SK-N-SH treated with all-trans-retinoic acid at 6 μM for 48 hours (cell line): Measurements from ENCODE around the gene GPR152.

Source experiments
- ATAC-seq: fragments of 200-7000 bp; cut with Tn5 transposase; 3 replicates; pipeline ENCODE4 v1.9.1; 2020; ENCODE audit warnings: mild to moderate bottlenecking, moderate library complexity
- BACH2 ChIP-seq: fragments of 250-450 bp; sonication (Bioruptor Pico); IDR thresholded peaks from 2 replicates; pipeline ENCODE4 v1.9.0; 2021; ENCODE audit warnings: mild to moderate bottlenecking, borderline replicate concordance
- CREB5 ChIP-seq: fragments of 250-450 bp; sonication (Bioruptor Pico); IDR thresholded peaks from 2 replicates; pipeline ENCODE4 v1.5.1; 2020; ENCODE audit warnings: low read depth, mild to moderate bottlenecking, moderate library complexity
- CSRNP3 ChIP-seq: fragments of 250-450 bp; sonication (Bioruptor Pico); IDR thresholded peaks from 2 replicates; pipeline ENCODE4 v1.5.1; 2021; ENCODE audit warnings: mild to moderate bottlenecking, moderate library complexity
- ESRRG ChIP-seq: fragments of 250-450 bp; sonication (Bioruptor Pico); IDR thresholded peaks from 2 replicates; pipeline ENCODE4 v1.6.1; 2021; ENCODE audit warnings: mild to moderate bottlenecking
- ISL1 ChIP-seq: fragments of 250-450 bp; sonication (Bioruptor Pico); IDR thresholded peaks from 2 replicates; pipeline ENCODE4 v2.1.2; 2022; ENCODE audit warnings: mild to moderate bottlenecking, moderate library complexity
- OSR1 ChIP-seq: fragments of 250-450 bp; sonication (Bioruptor Pico); IDR thresholded peaks from 2 replicates; pipeline ENCODE4 v1.8.0; 2022; ENCODE audit warnings: moderate library complexity, mild to moderate bottlenecking, inconsistent platforms
- POU6F1 ChIP-seq: fragments of 250-450 bp; sonication (Bioruptor Pico); IDR thresholded peaks from 2 replicates; pipeline ENCODE4 v1.8.0; 2021; ENCODE audit warnings: low read depth, mild to moderate bottlenecking, moderate library complexity, borderline replicate concordance
- PPARA ChIP-seq: fragments of 250-450 bp; sonication (Bioruptor Pico); IDR thresholded peaks from 2 replicates; pipeline ENCODE4 v1.5.0; 2020; ENCODE audit warnings: mild to moderate bottlenecking, borderline replicate concordance
- RARB ChIP-seq: fragments of 250-450 bp; sonication (Bioruptor Pico); IDR thresholded peaks from 2 replicates; pipeline ENCODE4 v1.8.0; 2021; ENCODE audit warnings: mild to moderate bottlenecking, moderate library complexity
- SNAI2 ChIP-seq: fragments of 250-450 bp; sonication (Bioruptor Pico); IDR thresholded peaks from 2 replicates; pipeline ENCODE4 v1.5.0; 2020; ENCODE audit warnings: mild to moderate bottlenecking, moderate library complexity
- TCF4 ChIP-seq: fragments of 250-450 bp; sonication (Bioruptor Pico); IDR thresholded peaks from 2 replicates; pipeline ENCODE4 v1.8.0; 2021; ENCODE audit warnings: mild to moderate bottlenecking, moderate library complexity, borderline replicate concordance
- TOX ChIP-seq: fragments of 250-450 bp; sonication (Bioruptor Pico); IDR thresholded peaks from 2 replicates; pipeline ENCODE4 v1.8.0; 2021; ENCODE audit warnings: mild to moderate bottlenecking, moderate library complexity, borderline replicate concordance
- ZC3H10 ChIP-seq: fragments of 250-450 bp; sonication (Bioruptor Pico); IDR thresholded peaks from 2 replicates; pipeline ENCODE4 v1.5.1; 2021; ENCODE audit warnings: mild to moderate bottlenecking, moderate library complexity
- ZFP3 ChIP-seq: fragments of 250-450 bp; sonication (Bioruptor Pico); IDR thresholded peaks from 2 replicates; pipeline ENCODE4 v1.5.0; 2020; ENCODE audit warnings: mild to moderate bottlenecking, moderate library complexity
- ZFP30 ChIP-seq: fragments of 450-650 bp; formaldehyde crosslinking; IDR thresholded peaks from 2 replicates; pipeline ENCODE4 v1.5.0; 2022; ENCODE audit warnings: mild to moderate bottlenecking, moderate library complexity
- ZNF565 ChIP-seq: fragments of 450-650 bp; formaldehyde crosslinking; conservative IDR thresholded peaks from 2 replicates; pipeline ENCODE4 v1.5.0; 2020; ENCODE audit warnings: low read depth, mild to moderate bottlenecking, moderate library complexity
- ZNF70 ChIP-seq: fragments of 450-650 bp; formaldehyde crosslinking; IDR thresholded peaks from 2 replicates; pipeline ENCODE4 v1.5.0; 2020; ENCODE audit warnings: mild to moderate bottlenecking, moderate library complexity
- ZNF8 ChIP-seq: fragments of 450-650 bp; formaldehyde crosslinking; IDR thresholded peaks from 2 replicates; pipeline ENCODE4 v1.5.0; 2020; ENCODE audit warnings: mild to moderate bottlenecking, moderate library complexity
- TF ChIP-seq, protein P1 (sequence below): fragments of 250-450 bp; sonication (Bioruptor Pico); IDR thresholded peaks from 2 replicates; pipeline ENCODE4 v1.8.0; 2020; ENCODE audit warnings: mild to moderate bottlenecking, moderate library complexity, borderline replicate concordance
- TF ChIP-seq, protein P2 (sequence below): fragments of 250-450 bp; sonication (Bioruptor Pico); IDR thresholded peaks from 2 replicates; pipeline ENCODE4 v1.5.0; 2020; ENCODE audit warnings: mild to moderate bottlenecking, moderate library complexity

GPR152 gene

GRCh38 chr11:67408437-67409200 lies 43.9 kb downstream of the GPR152 start:
- no peak for ATAC-seq
- TF ChIP-seq CSRNP3 (CRISPR knock-in tag), result no peak
- TF ChIP-seq ISL1, result no peak
- TF ChIP-seq CREB5 (CRISPR knock-in tag), result no peak
- TF ChIP-seq BACH2 (CRISPR knock-in tag), result no peak
- TF ChIP-seq ZC3H10, result no peak
- no peak for TF ChIP-seq RARB (CRISPR knock-in tag)
- TF ChIP-seq ZNF70 (CRISPR knock-in tag), result no peak
- TF ChIP-seq ZFP3 (CRISPR knock-in tag), result no peak
- no peak for TF ChIP-seq ESRRG (CRISPR knock-in tag)
- TF ChIP-seq, protein P1, sequence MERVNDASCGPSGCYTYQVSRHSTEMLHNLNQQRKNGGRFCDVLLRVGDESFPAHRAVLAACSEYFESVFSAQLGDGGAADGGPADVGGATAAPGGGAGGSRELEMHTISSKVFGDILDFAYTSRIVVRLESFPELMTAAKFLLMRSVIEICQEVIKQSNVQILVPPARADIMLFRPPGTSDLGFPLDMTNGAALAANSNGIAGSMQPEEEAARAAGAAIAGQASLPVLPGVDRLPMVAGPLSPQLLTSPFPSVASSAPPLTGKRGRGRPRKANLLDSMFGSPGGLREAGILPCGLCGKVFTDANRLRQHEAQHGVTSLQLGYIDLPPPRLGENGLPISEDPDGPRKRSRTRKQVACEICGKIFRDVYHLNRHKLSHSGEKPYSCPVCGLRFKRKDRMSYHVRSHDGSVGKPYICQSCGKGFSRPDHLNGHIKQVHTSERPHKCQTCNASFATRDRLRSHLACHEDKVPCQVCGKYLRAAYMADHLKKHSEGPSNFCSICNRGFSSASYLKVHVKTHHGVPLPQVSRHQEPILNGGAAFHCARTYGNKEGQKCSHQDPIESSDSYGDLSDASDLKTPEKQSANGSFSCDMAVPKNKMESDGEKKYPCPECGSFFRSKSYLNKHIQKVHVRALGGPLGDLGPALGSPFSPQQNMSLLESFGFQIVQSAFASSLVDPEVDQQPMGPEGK (CRISPR knock-in tag), result no peak
- no peak for TF ChIP-seq TCF4 (CRISPR knock-in tag)
- no peak for TF ChIP-seq POU6F1 (CRISPR knock-in tag)
- no peak for TF ChIP-seq PPARA
- TF ChIP-seq, protein P2, sequence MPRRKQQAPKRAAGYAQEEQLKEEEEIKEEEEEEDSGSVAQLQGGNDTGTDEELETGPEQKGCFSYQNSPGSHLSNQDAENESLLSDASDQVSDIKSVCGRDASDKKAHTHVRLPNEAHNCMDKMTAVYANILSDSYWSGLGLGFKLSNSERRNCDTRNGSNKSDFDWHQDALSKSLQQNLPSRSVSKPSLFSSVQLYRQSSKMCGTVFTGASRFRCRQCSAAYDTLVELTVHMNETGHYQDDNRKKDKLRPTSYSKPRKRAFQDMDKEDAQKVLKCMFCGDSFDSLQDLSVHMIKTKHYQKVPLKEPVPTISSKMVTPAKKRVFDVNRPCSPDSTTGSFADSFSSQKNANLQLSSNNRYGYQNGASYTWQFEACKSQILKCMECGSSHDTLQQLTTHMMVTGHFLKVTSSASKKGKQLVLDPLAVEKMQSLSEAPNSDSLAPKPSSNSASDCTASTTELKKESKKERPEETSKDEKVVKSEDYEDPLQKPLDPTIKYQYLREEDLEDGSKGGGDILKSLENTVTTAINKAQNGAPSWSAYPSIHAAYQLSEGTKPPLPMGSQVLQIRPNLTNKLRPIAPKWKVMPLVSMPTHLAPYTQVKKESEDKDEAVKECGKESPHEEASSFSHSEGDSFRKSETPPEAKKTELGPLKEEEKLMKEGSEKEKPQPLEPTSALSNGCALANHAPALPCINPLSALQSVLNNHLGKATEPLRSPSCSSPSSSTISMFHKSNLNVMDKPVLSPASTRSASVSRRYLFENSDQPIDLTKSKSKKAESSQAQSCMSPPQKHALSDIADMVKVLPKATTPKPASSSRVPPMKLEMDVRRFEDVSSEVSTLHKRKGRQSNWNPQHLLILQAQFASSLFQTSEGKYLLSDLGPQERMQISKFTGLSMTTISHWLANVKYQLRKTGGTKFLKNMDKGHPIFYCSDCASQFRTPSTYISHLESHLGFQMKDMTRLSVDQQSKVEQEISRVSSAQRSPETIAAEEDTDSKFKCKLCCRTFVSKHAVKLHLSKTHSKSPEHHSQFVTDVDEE, result no peak
- no peak for TF ChIP-seq OSR1 (CRISPR knock-in tag)
- no peak for TF ChIP-seq ZNF8
- no peak for TF ChIP-seq SNAI2 (CRISPR knock-in tag)
- no peak for TF ChIP-seq ZFP30 (CRISPR knock-in tag)
- no peak for TF ChIP-seq TOX
- TF ChIP-seq ZNF565 (CRISPR knock-in tag), result no peak

- ATAC-seq, result no peak
- TF ChIP-seq ZNF8, result no peak
- TF ChIP-seq ESRRG (CRISPR knock-in tag), result no peak
- no peak for TF ChIP-seq POU6F1 (CRISPR knock-in tag)
- no peak for TF ChIP-seq TOX
Measured at GRCh38 chr11:67407688-67408163, 44.8 kb downstream of the GPR152 start.
